Endothelial cell of umbilical vein (primary cell): ENCODE measurements around the gene PLA2G2A. TPM values are rescaled to one million over a fixed set of nuclear protein-coding genes. Genes with fewer than 3 reads are reported as not detected.

ENCODE experiments used
- BruUV-seq: library from RNA; stranded (reverse); fragments of 400-500 nt; replicated peaks from 2 replicates; lab custom pipeline; 2021; lab: Mats Ljungman, UMichigan
- CTCF ChIA-PET: fragments of 300-600, 350-600 bp; sonication (Branson Sonifier 250); formaldehyde crosslinking; loops from one replicate; lab custom pipeline; 2021; ENCODE audit warnings: antibody characterized with exemption, inconsistent platforms; lab: Charles Lee
- POLR2A ChIA-PET: fragments of 300-600, 350-600 bp; sonication (Branson Sonifier 250); formaldehyde crosslinking; loops from one replicate; lab custom pipeline; 2021; ENCODE audit warnings: antibody characterized with exemption, inconsistent platforms; lab: Charles Lee
- DNase-seq: peaks from one replicate; pipeline ENCODE4 v3.0.0-alpha.2; 2011; ENCODE audit warnings: low read depth, low spot score
- FAIRE-seq: peaks from 2 replicates; lab custom pipeline; 2011; peaks lifted over from hg19 to GRCh38; lab: Jason Lieb, UNC
- H2AFZ ChIP-seq: 2 replicates; pipeline ENCODE4 v1.6.0; 2012; ENCODE audit warnings: low read depth, low read length, control low read depth, inconsistent platforms
- H3K27ac ChIP-seq: 2 replicates; pipeline ENCODE4 v1.5.1; 2011; ENCODE audit warnings: low read depth, mild to moderate bottlenecking, control low read depth, low read length, moderate library complexity; ENCODE audit not compliant: insufficient read depth
- H3K27me3 ChIP-seq, 2 experiments: 2 replicates each; pipeline versions ENCODE4 v1.6.0 to v1.6.1; 2011; ENCODE audit warnings: low read length in 2 of 2, mixed read lengths in 1 of 2; ENCODE audit not compliant: control insufficient read depth in 2 of 2, insufficient read depth in 2 of 2
- H3K36me3 ChIP-seq, 2 experiments: 2 replicates in 1 of 2; 3 replicates in 1 of 2; pipeline ENCODE4 v1.5.1; 2011; ENCODE audit warnings: low read length in 2 of 2, mild to moderate bottlenecking in 1 of 2, moderate library complexity in 1 of 2; ENCODE audit not compliant: control insufficient read depth in 2 of 2, insufficient read depth in 2 of 2; ENCODE audit errors: extremely low read depth in 1 of 2
- H3K4me1 ChIP-seq: 3 replicates; pipeline ENCODE4 v1.5.1; 2011; ENCODE audit warnings: mild to moderate bottlenecking, low read length; ENCODE audit not compliant: control insufficient read depth, insufficient read depth; ENCODE audit errors: extremely low read depth
- H3K4me2 ChIP-seq: 2 replicates; pipeline ENCODE4 v1.6.1; 2011; ENCODE audit warnings: low read length, control low read depth, mixed read lengths; ENCODE audit not compliant: insufficient read depth
- H3K4me3 ChIP-seq, 3 experiments: fragments of 200-600 bp in 1 of 3; sonication (generic), shearing (Covaris generic) in 1 of 3; replicated peaks in 1 of 3; 2 replicates each; pipeline ENCODE4 v1.5.1; 2011 to 2016; ENCODE audit warnings: control low read depth in 3 of 3, low read length in 3 of 3, mild to moderate bottlenecking in 2 of 3, inconsistent platforms in 1 of 3, low read depth in 1 of 3, moderate library complexity in 1 of 3; ENCODE audit not compliant: insufficient read depth in 1 of 3
- H3K79me2 ChIP-seq: 2 replicates; pipeline ENCODE4 v1.6.0; 2012; ENCODE audit warnings: low read length, inconsistent platforms; ENCODE audit not compliant: control insufficient read depth, insufficient read depth
- H3K9ac ChIP-seq: replicated peaks from 2 replicates; pipeline ENCODE3; 2011; ENCODE audit warnings: low read length, control low read depth; ENCODE audit not compliant: insufficient read depth; ENCODE audit errors: extremely low read depth
- H3K9me1 ChIP-seq: replicated peaks from 3 replicates; pipeline ENCODE4 v1.6.0; 2011; ENCODE audit warnings: mild to moderate bottlenecking, low read length; ENCODE audit not compliant: control insufficient read depth, insufficient read depth; ENCODE audit errors: extremely low read depth
- H3K9me3 ChIP-seq: replicated peaks from 2 replicates; pipeline ENCODE4 v1.5.1; 2012; ENCODE audit warnings: low read length, inconsistent platforms; ENCODE audit not compliant: control insufficient read depth, insufficient read depth
- H4K20me1 ChIP-seq: replicated peaks from 2 replicates; pipeline ENCODE3; 2011; ENCODE audit warnings: mild to moderate bottlenecking, low read length; ENCODE audit not compliant: control insufficient read depth, insufficient read depth; ENCODE audit errors: extremely low read depth
- EZH2 ChIP-seq: IDR thresholded peaks from 2 replicates; pipeline ENCODE4 v1.6.1; 2012; ENCODE audit warnings: borderline replicate concordance, low read depth, mild to moderate bottlenecking, moderate library complexity, low read length, inconsistent platforms; ENCODE audit not compliant: severe bottlenecking
- FOS ChIP-seq: IDR thresholded peaks from 2 replicates; pipeline ENCODE4 v1.6.1; 2011; ENCODE audit warnings: mild to moderate bottlenecking, low read length, moderate library complexity, borderline replicate concordance; ENCODE audit not compliant: insufficient read depth
- GATA2 ChIP-seq: IDR thresholded peaks from 2 replicates; pipeline ENCODE4 v1.7.0; 2011; ENCODE audit warnings: low read depth, mild to moderate bottlenecking, moderate library complexity, mixed read lengths, low read length; ENCODE audit not compliant: insufficient read length, insufficient read depth
- JUN ChIP-seq: IDR thresholded peaks from 2 replicates; pipeline ENCODE4 v1.6.1; 2011; ENCODE audit warnings: borderline replicate concordance, low read depth; ENCODE audit not compliant: insufficient read length, insufficient read depth
- MYC ChIP-seq: IDR thresholded peaks from one replicate; pipeline ENCODE4 v1.6.1; 2011; ENCODE audit warnings: mild to moderate bottlenecking, low read depth, low read length
- POLR2A ChIP-seq: IDR thresholded peaks from 2 replicates; pipeline ENCODE4 v1.6.1; 2012; ENCODE audit warnings: low read depth, mild to moderate bottlenecking, control low read depth, low read length
- POLR2AphosphoS5 ChIP-seq: IDR thresholded peaks from 2 replicates; pipeline ENCODE4 v1.6.1; 2012; ENCODE audit warnings: low read depth, mild to moderate bottlenecking, control low read depth, low read length, moderate library complexity; ENCODE audit not compliant: insufficient read depth
- dilution Hi-C: fragments of 300-500 bp; cut with MboI; formaldehyde crosslinking; loops from one replicate; pipeline ENCODE4 v1.15.0; 2019; ENCODE audit warnings: low sequenced_read_pairs; ENCODE audit not compliant: extremely low pct_ligation_motif_present
- intact Hi-C: fragments of 100-400 bp; cut with micrococcal nuclease; formaldehyde crosslinking; loops from one replicate; pipeline ENCODE4 v1.10.0; 2022
- polyA plus RNA-seq, 4 experiments: library from polyadenylated mRNA; depleted of rRNA in 3 of 4; stranded (reverse) in 3 of 4; unstranded in 1 of 4; fragments of >200 nt; gene quantifications; 2 replicates each; pipeline versions ENCODE4 v1.2.1 to v1.2.3, GENCODE V29; 2011 to 2012; ENCODE audit warnings: missing spikeins in 1 of 4
- total RNA-seq: library from RNA; stranded (reverse); gene quantifications from 2 replicates; pipeline ENCODE4 v1.2.3, GENCODE V29; 2021
- TF ChIP-seq, protein P1 (sequence below): IDR thresholded peaks from 2 replicates; pipeline ENCODE4 v1.6.1; 2011; ENCODE audit not compliant: insufficient read depth, insufficient read length
- TF ChIP-seq, protein P2 (sequence below), 2 donors: IDR thresholded peaks; 1 replicate in 1 of 2; 2 replicates in 1 of 2; pipeline ENCODE4 v1.5.1; 2011; ENCODE audit warnings: low read length in 2 of 2, mild to moderate bottlenecking in 2 of 2, moderate library complexity in 2 of 2, control low read depth in 1 of 2, inconsistent platforms in 1 of 2, low read depth in 1 of 2; ENCODE audit not compliant: insufficient read depth in 1 of 2; ENCODE audit errors: extremely low read depth in 1 of 2

PLA2G2A gene
- total and polyA plus RNA-seq, 2 donors (not counting 3 experiments of a cell fraction or from before 2014, with no cell fraction given): not detected

DNA sequence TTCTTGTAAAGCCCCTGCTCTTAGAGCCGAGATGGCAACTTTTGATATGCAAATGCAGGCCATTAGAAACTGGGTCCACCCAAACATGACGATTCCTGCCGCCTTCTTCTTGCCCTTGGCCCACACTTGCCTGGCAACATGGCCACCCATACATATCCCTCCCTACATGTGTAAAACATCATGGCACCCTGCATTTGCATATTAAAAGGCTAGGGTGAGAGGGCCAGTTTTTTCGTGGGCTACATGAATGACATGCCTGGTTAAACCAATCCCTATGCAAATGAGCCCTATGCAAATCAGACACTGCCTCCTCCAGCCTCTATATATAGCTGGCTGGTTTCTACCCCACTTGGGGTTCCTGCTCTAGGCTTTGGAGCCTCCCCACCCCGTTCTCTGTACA lies 18.8 kb downstream of the PLA2G2A start:
- no peaks in the 10 kb centered on the region for H4K20me1 ChIP-seq
- no peak overlapping the region for H3K9ac ChIP-seq
- H3K79me2 ChIP-seq: no peaks in the 10 kb centered on the region
- no peaks in the 10 kb centered on the region for H3K9me3 ChIP-seq
- DNase-seq: no peak
- H3K4me1 ChIP-seq: no peaks in the 10 kb centered on the region
- dilution Hi-C loops (no loop called here), intact Hi-C loops (no loop called here)
- peaks cover 1 to 3% of the 10 kb centered on the region in 2 experiments for H3K27me3 ChIP-seq
- ChIA-PET CTCF (no interaction called here), POLR2A (no interaction called here)
- FAIRE-seq: no peak
- no peak overlapping the region for H3K27ac ChIP-seq
- H3K4me3 ChIP-seq: no peak overlapping the region
- no peaks in the 10 kb centered on the region for H3K36me3 ChIP-seq
- no peak overlapping the region for H2AFZ ChIP-seq
- no peak overlapping the region for H3K4me2 ChIP-seq
- no TSS peak for BruUV-seq
- no peak for TF ChIP-seq MYC
- no peak for TF ChIP-seq EZH2
- no peak for TF ChIP-seq FOS
- no peak for TF ChIP-seq POLR2A
- TF ChIP-seq JUN: no peak
- TF ChIP-seq, protein P1, sequence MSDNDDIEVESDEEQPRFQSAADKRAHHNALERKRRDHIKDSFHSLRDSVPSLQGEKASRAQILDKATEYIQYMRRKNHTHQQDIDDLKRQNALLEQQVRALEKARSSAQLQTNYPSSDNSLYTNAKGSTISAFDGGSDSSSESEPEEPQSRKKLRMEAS: no peak
- TF ChIP-seq, protein P2, sequence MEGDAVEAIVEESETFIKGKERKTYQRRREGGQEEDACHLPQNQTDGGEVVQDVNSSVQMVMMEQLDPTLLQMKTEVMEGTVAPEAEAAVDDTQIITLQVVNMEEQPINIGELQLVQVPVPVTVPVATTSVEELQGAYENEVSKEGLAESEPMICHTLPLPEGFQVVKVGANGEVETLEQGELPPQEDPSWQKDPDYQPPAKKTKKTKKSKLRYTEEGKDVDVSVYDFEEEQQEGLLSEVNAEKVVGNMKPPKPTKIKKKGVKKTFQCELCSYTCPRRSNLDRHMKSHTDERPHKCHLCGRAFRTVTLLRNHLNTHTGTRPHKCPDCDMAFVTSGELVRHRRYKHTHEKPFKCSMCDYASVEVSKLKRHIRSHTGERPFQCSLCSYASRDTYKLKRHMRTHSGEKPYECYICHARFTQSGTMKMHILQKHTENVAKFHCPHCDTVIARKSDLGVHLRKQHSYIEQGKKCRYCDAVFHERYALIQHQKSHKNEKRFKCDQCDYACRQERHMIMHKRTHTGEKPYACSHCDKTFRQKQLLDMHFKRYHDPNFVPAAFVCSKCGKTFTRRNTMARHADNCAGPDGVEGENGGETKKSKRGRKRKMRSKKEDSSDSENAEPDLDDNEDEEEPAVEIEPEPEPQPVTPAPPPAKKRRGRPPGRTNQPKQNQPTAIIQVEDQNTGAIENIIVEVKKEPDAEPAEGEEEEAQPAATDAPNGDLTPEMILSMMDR (IDR thresholded peaks at IDR 0.05; ENCODE audit: extremely low read depth in 1 of 2, insufficient read depth in 1 of 2, low read depth in 1 of 2, low read length in 2 of 2): no peak
- no peak for TF ChIP-seq GATA2
- no peak for TF ChIP-seq POLR2AphosphoS5
- no peaks in the 10 kb centered on the region for H3K9me1 ChIP-seq
